Peyer's patch (tissue), 4 donors: ENCODE measurements around the gene ZNF106. TPM values are rescaled to one million over a fixed set of nuclear protein-coding genes. Genes with fewer than 3 reads are reported as not detected.

Experiments
- DNase-seq, 3 donors: peaks; one replicate each; pipeline ENCODE4 v3.0.0-alpha.2; 2017 to 2019
- H3K27ac ChIP-seq, 4 donors: fragments of 200-600 bp; sonication (generic); one replicate each; pipeline ENCODE4 v1.5.1; 2016 to 2019
- H3K27me3 ChIP-seq, 2 donors: fragments of 200-600 bp; sonication (generic); one replicate each; pipeline ENCODE4 v1.5.1; 2019
- H3K36me3 ChIP-seq, 3 donors: fragments of 200-600 bp; sonication (generic); one replicate each; pipeline ENCODE4 v1.5.1; 2016 to 2019
- H3K4me1 ChIP-seq, 4 donors: fragments of 200-600 bp; sonication (generic); one replicate each; pipeline ENCODE4 v1.5.1; 2016 to 2019
- H3K4me3 ChIP-seq, 4 donors: fragments of 200-600 bp; sonication (generic); 1 replicate in 3 of 4; 2 replicates in 1 of 4; pipeline ENCODE4 v1.5.1; 2016 to 2019; ENCODE audit warnings: mild to moderate bottlenecking in 1 of 4
- H3K9me3 ChIP-seq, 4 donors: fragments of 200-600 bp; sonication (generic); one replicate each; pipeline ENCODE4 v1.5.1; 2016 to 2019; ENCODE audit warnings: mild to moderate bottlenecking in 1 of 4
- CTCF ChIP-seq, 6 experiments: fragments of 450-650 bp in 4 of 6; fragments of 200-600 bp in 2 of 6; sonication (generic) in 1 of 6; IDR thresholded peaks; one replicate each; pipeline ENCODE4 v1.5.1; 2017 to 2019; ENCODE audit warnings: antibody characterized with exemption in 6 of 6, mild to moderate bottlenecking in 3 of 6, moderate library complexity in 1 of 6
- POLR2A ChIP-seq, 2 donors: fragments of 450-650 bp; IDR thresholded peaks; one replicate each; pipeline ENCODE4 v1.5.1; 2017; ENCODE audit warnings: antibody characterized with exemption in 2 of 2, mild to moderate bottlenecking in 2 of 2, moderate library complexity in 2 of 2
- total RNA-seq, 4 donors: library from RNA; depleted of rRNA; stranded (reverse); fragments of >200 nt; gene quantifications; one replicate each; pipeline ENCODE4 v1.1.0, GENCODE V29; 2016

ZNF106 gene
- total RNA-seq, 4 donors from 2014 or later = 31.7 to 74.3 (median 42.1) TPM

- Histone ChIP-seq H3K27ac (no peak overlapping the region), H3K4me3 (no peak overlapping the region), H3K36me3 (peaks cover 0 to 18% (median 0%) of the 10 kb centered on the region in 3 donors), H3K27me3 (no peaks in the 10 kb centered on the region), H3K4me1 (no peaks in the 10 kb centered on the region), H3K9me3 (no peaks in the 10 kb centered on the region)
- TF ChIP-seq POLR2A (IDR thresholded peaks at IDR 0.05) (no peak), CTCF (IDR thresholded peaks at IDR 0.05) (no peak)
- DNase-seq = peak in 1 of 3 donors; percentile 28
These were observed 81.9 kb downstream of the ZNF106 start for GRCh38 chr15:42409011-42409410.

- Histone ChIP-seq H3K9me3 (no peaks in the 10 kb centered on the region), H3K27me3 (no peaks in the 10 kb centered on the region), H3K36me3 (peaks cover 0 to 14% (median 0%) of the 10 kb centered on the region in 3 donors), H3K27ac (no peak overlapping the region), H3K4me3 (no peak overlapping the region), H3K4me1 (no peaks in the 10 kb centered on the region)
- TF ChIP-seq CTCF (IDR thresholded peaks at IDR 0.05) (no peak), POLR2A (IDR thresholded peaks at IDR 0.05) (no peak)
- DNase-seq = peak in 1 of 3 donors; percentile 30
These were observed 82.8 kb downstream of the ZNF106 start for GRCh38 chr15:42408178-42408577.

- H3K36me3 ChIP-seq = peaks cover 0 to 11% (median 0%) of the 10 kb centered on the region in 3 donors
- no peaks in the 10 kb centered on the region for H3K27me3 ChIP-seq
- H3K4me1 ChIP-seq = no peaks in the 10 kb centered on the region
- H3K27ac ChIP-seq = no peak overlapping the region
- DNase-seq = no peak
- H3K9me3 ChIP-seq = no peaks in the 10 kb centered on the region
- TF ChIP-seq CTCF (IDR thresholded peaks at IDR 0.05) (no peak), POLR2A (IDR thresholded peaks at IDR 0.05) (no peak)
- no peak overlapping the region for H3K4me3 ChIP-seq
These were observed 85.0 kb downstream of the ZNF106 start for GRCh38 chr15:42405863-42406482.

GRCh38 chr15:42404461-42405235, 86.3 kb downstream of the ZNF106 start:
- H3K27ac ChIP-seq = no peak overlapping the region
- DNase-seq = no peak
- H3K27me3 ChIP-seq = no peaks in the 10 kb centered on the region
- TF ChIP-seq POLR2A (IDR thresholded peaks at IDR 0.05) = no peak
- TF ChIP-seq CTCF (IDR thresholded peaks at IDR 0.05) = no peak
- no peaks in the 10 kb centered on the region for H3K4me1 ChIP-seq
- no peaks in the 10 kb centered on the region for H3K9me3 ChIP-seq
- no peak overlapping the region for H3K4me3 ChIP-seq
- peaks cover 0 to 11% (median 0%) of the 10 kb centered on the region in 3 donors for H3K36me3 ChIP-seq

GRCh38 chr15:42403389-42403788, 87.6 kb downstream of the ZNF106 start:
- no peaks in the 10 kb centered on the region for H3K9me3 ChIP-seq
- no peak overlapping the region for H3K4me3 ChIP-seq
- H3K27ac ChIP-seq = no peak overlapping the region
- peaks cover 0 to 11% (median 0%) of the 10 kb centered on the region in 3 donors for H3K36me3 ChIP-seq
- no peak for TF ChIP-seq POLR2A (IDR thresholded peaks at IDR 0.05)
- TF ChIP-seq CTCF (IDR thresholded peaks at IDR 0.05) = no peak
- no peak for DNase-seq
- no peaks in the 10 kb centered on the region for H3K27me3 ChIP-seq
- no peaks in the 10 kb centered on the region for H3K4me1 ChIP-seq
